H9 (cell line): ENCODE results near the gene MX2. TPM values are rescaled to one million over a fixed set of nuclear protein-coding genes. Genes with fewer than 3 reads are reported as not detected.

Experiments used
- DNase-seq: peaks from one replicate; pipeline ENCODE4 v3.0.0-alpha.2; 2017
- H2AFZ ChIP-seq: one replicate; pipeline ENCODE4 v1.6.1; 2013; ENCODE audit warnings: mild to moderate bottlenecking, low read length, control low read depth, moderate library complexity
- H2AK5ac ChIP-seq: 2 replicates; pipeline ENCODE4 v1.6.1; 2013; ENCODE audit warnings: low read length, control low read depth, mixed read lengths; ENCODE audit not compliant: insufficient read length
- H2BK120ac ChIP-seq: one replicate; pipeline ENCODE4 v1.6.1; 2013; ENCODE audit warnings: low read depth, mild to moderate bottlenecking, low read length, control low read depth, inconsistent platforms; ENCODE audit not compliant: poor library complexity, severe bottlenecking
- H2BK12ac ChIP-seq: 2 replicates; pipeline ENCODE4 v1.6.1; 2013; ENCODE audit warnings: low read length, control low read depth, mixed read lengths, low read depth; ENCODE audit not compliant: insufficient read length
- H2BK15ac ChIP-seq: 2 replicates; pipeline ENCODE4 v1.6.1; 2013; ENCODE audit warnings: low read depth, low read length, control low read depth
- H2BK20ac ChIP-seq: one replicate; pipeline ENCODE4 v1.6.1; 2013; ENCODE audit warnings: low read depth, mild to moderate bottlenecking, low read length, control low read depth, inconsistent platforms; ENCODE audit not compliant: poor library complexity, severe bottlenecking
- H2BK5ac ChIP-seq: 2 replicates; pipeline ENCODE4 v1.6.1; 2013; ENCODE audit warnings: low read length, control low read depth, mixed read lengths; ENCODE audit not compliant: insufficient read length
- H3K14ac ChIP-seq: 2 replicates; pipeline ENCODE4 v1.6.1; 2013; ENCODE audit warnings: low read length, control low read depth; ENCODE audit not compliant: insufficient read depth
- H3K18ac ChIP-seq: 2 replicates; pipeline ENCODE4 v1.6.1; 2013; ENCODE audit warnings: low read depth, mild to moderate bottlenecking, mixed read lengths, low read length, control low read depth; ENCODE audit not compliant: insufficient read length
- H3K23ac ChIP-seq: 2 replicates; pipeline ENCODE4 v1.6.1; 2013; ENCODE audit warnings: low read length, control low read depth, mixed read lengths, low read depth; ENCODE audit not compliant: insufficient read length
- H3K23me2 ChIP-seq: 2 replicates; pipeline ENCODE4 v1.6.1; 2013; ENCODE audit warnings: low read depth, mild to moderate bottlenecking, mixed read lengths, low read length, control low read depth; ENCODE audit not compliant: insufficient read length, poor library complexity, severe bottlenecking
- H3K27ac ChIP-seq: 2 replicates; pipeline ENCODE4 v1.5.1; 2013; ENCODE audit warnings: low read length, control low read depth, mixed read lengths, low read depth; ENCODE audit not compliant: insufficient read length
- H3K27me3 ChIP-seq: 2 replicates; pipeline ENCODE4 v1.6.1; 2013; ENCODE audit warnings: low read length, control low read depth, inconsistent platforms; ENCODE audit not compliant: insufficient read depth
- H3K4ac ChIP-seq: 2 replicates; pipeline ENCODE4 v1.6.1; 2013; ENCODE audit warnings: low read depth, mild to moderate bottlenecking, control low read depth, inconsistent platforms, low read length, moderate library complexity
- H3K4me1 ChIP-seq: 2 replicates; pipeline ENCODE4 v1.6.1; 2013; ENCODE audit warnings: low read length, control low read depth, inconsistent platforms; ENCODE audit not compliant: insufficient read depth
- H3K4me2 ChIP-seq: 2 replicates; pipeline ENCODE4 v1.6.1; 2013; ENCODE audit warnings: low read length, control low read depth, mixed read lengths; ENCODE audit not compliant: insufficient read length, insufficient read depth
- H3K56ac ChIP-seq: 2 replicates; pipeline ENCODE4 v1.6.1; 2013; ENCODE audit warnings: low read depth, mild to moderate bottlenecking, mixed read lengths, low read length, control low read depth; ENCODE audit not compliant: insufficient read length
- H3K79me1 ChIP-seq: 2 replicates; pipeline ENCODE4 v1.6.1; 2013; ENCODE audit warnings: low read depth, mild to moderate bottlenecking, moderate library complexity, low read length, control low read depth, inconsistent platforms; ENCODE audit not compliant: insufficient read depth, poor library complexity, severe bottlenecking
- H3K79me2 ChIP-seq: 2 replicates; pipeline ENCODE4 v1.6.1; 2013; ENCODE audit warnings: low read length, control low read depth, inconsistent platforms; ENCODE audit not compliant: insufficient read depth
- H3K9ac ChIP-seq: 2 replicates; pipeline ENCODE4 v1.6.1; 2013; ENCODE audit warnings: low read length, control low read depth, mixed read lengths; ENCODE audit not compliant: insufficient read length; ENCODE audit errors: extremely low read depth
- H3K9me3 ChIP-seq: one replicate; pipeline ENCODE4 v1.6.1; 2013; ENCODE audit warnings: low read depth, low read length, inconsistent platforms; ENCODE audit not compliant: control insufficient read depth
- H3T11ph ChIP-seq: one replicate; pipeline ENCODE4 v1.6.1; 2013; ENCODE audit warnings: mild to moderate bottlenecking, low read length, control low read depth, inconsistent platforms
- H4K20me1 ChIP-seq: one replicate; pipeline ENCODE4 v1.6.1; 2013; ENCODE audit not compliant: control insufficient read depth, insufficient read length, insufficient read depth
- H4K5ac ChIP-seq: 2 replicates; pipeline ENCODE4 v1.6.1; 2013; ENCODE audit warnings: low read depth, mild to moderate bottlenecking, mixed read lengths, low read length, control low read depth; ENCODE audit not compliant: insufficient read length
- H4K8ac ChIP-seq: replicated peaks from 2 replicates; pipeline ENCODE4 v1.6.1; 2013; ENCODE audit warnings: low read length, control low read depth, mixed read lengths, low read depth; ENCODE audit not compliant: insufficient read length
- H4K91ac ChIP-seq: 2 replicates; pipeline ENCODE4 v1.6.1; 2013; ENCODE audit warnings: low read depth, mild to moderate bottlenecking, moderate library complexity, mixed read lengths, low read length, control low read depth; ENCODE audit not compliant: insufficient read length
- H3K27ac Mint-ChIP-seq, 3 experiments: 2 replicates in 2 of 3; 3 replicates in 1 of 3; pipeline ENCODE4 v1.8.0; 2020 to 2021; ENCODE audit warnings: mixed read lengths in 3 of 3, mild to moderate bottlenecking in 1 of 3, moderate library complexity in 1 of 3
- H3K27me3 Mint-ChIP-seq: 2 replicates; pipeline ENCODE4 v1.8.0; 2021; ENCODE audit warnings: low read depth, mild to moderate bottlenecking, moderate library complexity, mixed read lengths
- H3K36me3 Mint-ChIP-seq, 3 experiments: 2 replicates in 2 of 3; 3 replicates in 1 of 3; pipeline ENCODE4 v1.8.0; 2020 to 2021; ENCODE audit warnings: low read depth in 3 of 3, mixed read lengths in 3 of 3; ENCODE audit not compliant: insufficient read depth in 1 of 3
- H3K4me1 Mint-ChIP-seq, 2 experiments: 2 replicates each; pipeline ENCODE4 v1.8.0; 2020; ENCODE audit warnings: mixed read lengths in 2 of 2
- H3K4me3 Mint-ChIP-seq, 2 experiments: 2 replicates in 1 of 2; 3 replicates in 1 of 2; pipeline ENCODE4 v1.8.0; 2020 to 2021; ENCODE audit warnings: mild to moderate bottlenecking in 2 of 2, mixed read lengths in 2 of 2, moderate library complexity in 1 of 2
- H3K9me3 Mint-ChIP-seq, 2 experiments: 2 replicates in 1 of 2; 3 replicates in 1 of 2; pipeline ENCODE4 v1.8.0; 2020; ENCODE audit warnings: mild to moderate bottlenecking in 2 of 2, mixed read lengths in 2 of 2, moderate library complexity in 1 of 2
- CTCF ChIP-seq: fragments of 200-600 bp; sonication (generic); conservative IDR thresholded peaks from 3 replicates; pipeline ENCODE4 v1.8.0; 2021; ENCODE audit warnings: antibody characterized with exemption, mild to moderate bottlenecking
- WGBS: extraction: QIAGEN DNeasy Blood & Tissue Kit; methylation state at CpG from one replicate; pipeline ENCODE4 v1.1.7; 2013; ENCODE audit warnings: missing lambda C conversion rate, low lambda C conversion rate, mixed read lengths; ENCODE audit not compliant: insufficient read length; ENCODE audit errors: extremely low coverage; 5-methylcytosine and 5-hydroxymethylcytosine counted together
- total RNA-seq: library from RNA; stranded (reverse); gene quantifications from 2 replicates; pipeline ENCODE4 v1.2.1, GENCODE V29; 2021

MX2 gene
- total RNA-seq, 1 experiment from 2014 or later, result 1.8 TPM

- Histone ChIP-seq H2AFZ (no peak overlapping the region), H2BK12ac (no peak overlapping the region), H3K9ac (no peak overlapping the region), H2AK5ac (no peak overlapping the region), H2BK5ac (no peak overlapping the region), H2BK20ac (no peak overlapping the region), H3K79me1 (no peaks in the 10 kb centered on the region), H3K56ac (no peak overlapping the region), H3K4me2 (no peak overlapping the region), H3K4ac (no peak overlapping the region), H2BK120ac (no peak overlapping the region), H3K4me1 (no peaks in the 10 kb centered on the region), H3K23ac (no peak overlapping the region), H2BK15ac (no peak overlapping the region), H3T11ph (no peak overlapping the region), H3K14ac (no peak overlapping the region), H3K9me3 (no peaks in the 10 kb centered on the region), H4K5ac (no peak overlapping the region), H3K27ac (no peak overlapping the region), H4K20me1 (no peaks in the 10 kb centered on the region), H3K23me2 (no peaks in the 10 kb centered on the region), H3K18ac (no peak overlapping the region), H4K91ac (no peak overlapping the region), H3K79me2 (no peaks in the 10 kb centered on the region), H4K8ac (no peak overlapping the region), H3K27me3 (no peaks in the 10 kb centered on the region)
- no peak for TF ChIP-seq CTCF
- DNase-seq, result no peak
- Mint-ChIP-seq H3K27ac (no peak overlapping the region), H3K4me3 (no peak overlapping the region; a peak in 1 of 5 replicates), H3K4me1 (peaks cover 11 to 25% of the 10 kb centered on the region in 2 experiments), H3K36me3 (peaks cover 0 to 7% (median 0%) of the 10 kb centered on the region in 3 experiments; a peak in 1 of 7 replicates), H3K27me3 (peaks cover under 1% of the 10 kb centered on the region; the same call in 1 of the 2 replicates), H3K9me3 (no peaks in the 10 kb centered on the region; a peak in 1 of 5 replicates)
- WGBS, result no CpG with 5 or more reads among the region's 5 CpGs
These were observed 13.2 kb downstream of the MX2 start for GRCh38 chr21:41374867-41375533.
